Measurements from ENCODE around the gene CCDC200. TPM values are rescaled to one million over a fixed set of nuclear protein-coding genes. Genes with fewer than 3 reads are reported as not detected.

The CCDC200 gene
- total RNA-seq, 5 donors from 2014 or later (not counting 1 experiment from before 2014, with no cell fraction given) = not detected

Other genes starting within 250 kb of the CCDC200 start
- under 1 TPM in 3 of 5 donors, not detected in 2; 0.25 to 0.44 (median 0.41) TPM for gene PTGES3L, start 248.5 kb downstream of the CCDC200 start, total RNA-seq
- 10 to 100 TPM; 11.5 to 24.0 (median 23.7) TPM for gene RUNDC1, start 248.1 kb downstream of the CCDC200 start, total RNA-seq
- 1,000 to 10,000 TPM; 1,254 to 1,790 (median 1,710) TPM for gene RPL27, start 230.2 kb downstream of the CCDC200 start, total RNA-seq
- gene IFI35, start 221.8 kb downstream of the CCDC200 start, total RNA-seq = 10 to 100 TPM; 27.0 to 44.6 (median 34.1) TPM
- gene VAT1, start 206.2 kb downstream of the CCDC200 start, total RNA-seq = 10 to 100 TPM; 26.4 to 62.6 (median 48.5) TPM
- under 1 TPM; 0.08 to 0.64 (median 0.32) TPM for gene RND2, start 203.4 kb downstream of the CCDC200 start, total RNA-seq
- gene BRCA1, start 103.3 kb downstream of the CCDC200 start, total RNA-seq = 1 to 10 TPM; 2.8 to 5.5 (median 4.2) TPM
- gene NBR1, start 57.4 kb downstream of the CCDC200 start, total RNA-seq = 10 to 100 TPM; 51.5 to 82.2 (median 80.1) TPM
- 10 to 100 TPM in 3 of 5 donors, 1 to 10 TPM in 2; 9.3 to 18.1 (median 10.4) TPM for gene TMEM106A, start 16.7 kb downstream of the CCDC200 start, total RNA-seq
- 1,000 to 10,000 TPM; 2,693 to 4,491 (median 3,278) TPM for gene RNU2-1, start 5.4 kb upstream of the CCDC200 start, total RNA-seq
- gene ARL4D, start 170.4 kb upstream of the CCDC200 start, total RNA-seq = 1 to 10 TPM; 1.3 to 2.9 (median 2.4) TPM

All from T-cell (primary cell).